NOMO-1 treated with dmso at 0.1 percent for 144 hours (cell line): ENCODE data around the gene FGF21.
"Not testable (repeated sequence)": the region's sequence is repeated elsewhere in the genome, so short reads cannot be mapped to it uniquely, and the experiment has no call there.

ENCODE experiments used
- DNase-seq: peaks from one replicate; lab custom pipeline; 2025; ENCODE audit not compliant: unreplicated experiment; lab: John Stamatoyannopoulos, UW

FGF21 gene

DNA sequence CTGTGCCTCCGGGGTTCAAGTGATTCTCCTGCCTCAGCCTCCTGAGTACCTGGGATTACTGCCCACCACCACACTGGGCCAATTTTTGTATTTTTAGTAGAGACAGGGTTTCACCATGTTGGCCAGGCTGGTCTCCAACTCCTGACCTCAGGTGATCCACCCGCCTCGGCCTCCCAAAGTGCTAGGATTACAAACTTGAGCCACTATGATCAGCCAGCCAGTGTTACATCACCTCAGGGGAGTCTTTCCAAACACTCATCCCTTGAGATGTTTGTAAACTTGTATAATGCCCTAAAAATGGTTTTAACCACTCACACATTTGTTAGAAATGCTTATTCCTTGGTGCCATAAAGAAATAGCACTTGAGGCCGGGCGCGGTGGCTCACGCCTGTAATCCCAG, 31.1 kb downstream of the FGF21 start:
- not testable (repeated sequence) for DNase-seq

- DNase-seq = not testable (repeated sequence)
Observed at GRCh38 chr19:48787331-48787730, 32.0 kb downstream of the FGF21 start.

- DNase-seq = no peak
Observed at GRCh38 chr19:48793271-48793670, 37.9 kb downstream of the FGF21 start.

DNA sequence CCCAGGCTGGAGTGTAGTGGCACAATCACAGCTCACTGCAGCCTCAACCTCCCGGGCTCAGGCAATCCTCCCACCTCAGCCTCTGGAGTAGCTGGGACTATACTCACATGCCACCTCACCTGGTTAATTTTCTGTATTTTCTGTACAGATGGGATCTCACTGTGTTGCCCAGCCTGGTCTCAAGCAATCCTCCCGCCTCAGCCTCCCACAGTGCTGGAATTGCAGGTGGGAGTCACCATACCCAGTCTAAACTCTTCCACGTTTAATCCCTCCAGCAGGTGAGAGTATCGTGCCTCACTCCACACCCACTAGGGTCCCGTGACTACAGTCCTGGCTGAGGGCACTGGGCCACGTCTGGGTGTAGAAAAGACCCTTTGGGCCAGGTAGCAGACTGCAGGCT, 39.0 kb downstream of the FGF21 start:
- DNase-seq = no peak

- DNase-seq = peak; percentile 75
Observed at GRCh38 chr19:48795055-48795684, 39.8 kb downstream of the FGF21 start.

GRCh38 chr19:48795685-48796070, 40.4 kb downstream of the FGF21 start:
- no peak for DNase-seq

GRCh38 chr19:48796298-48797083, 41.2 kb downstream of the FGF21 start:
- DNase-seq = no peak

- no peak for DNase-seq
Observed at GRCh38 chr19:48797103-48797502, 41.8 kb downstream of the FGF21 start.

- DNase-seq = no peak
Observed at GRCh38 chr19:48798937-48799336, 43.6 kb downstream of the FGF21 start.

GRCh38 chr19:48799358-48800300, 44.3 kb downstream of the FGF21 start:
- no peak for DNase-seq

DNA sequence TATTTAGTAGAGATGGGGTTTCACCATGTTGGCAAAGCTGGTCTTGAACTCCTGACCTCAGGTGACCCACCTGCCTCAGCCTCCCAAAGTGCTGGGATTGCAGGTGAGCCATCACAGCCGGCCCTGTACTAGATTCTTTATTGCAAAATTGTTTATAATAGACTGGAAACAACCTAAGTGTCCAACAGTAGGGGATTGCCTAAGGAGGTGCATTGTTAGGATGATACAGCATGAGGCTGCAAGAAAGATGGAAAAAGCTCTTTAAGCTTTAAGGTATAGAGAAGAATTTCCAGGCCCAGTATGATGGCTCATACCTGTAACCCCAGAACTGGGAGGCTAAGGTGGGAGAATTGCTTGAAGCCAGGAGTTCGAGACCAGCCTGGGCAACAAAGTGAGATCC, 47.3 kb downstream of the FGF21 start:
- no peak for DNase-seq

DNA sequence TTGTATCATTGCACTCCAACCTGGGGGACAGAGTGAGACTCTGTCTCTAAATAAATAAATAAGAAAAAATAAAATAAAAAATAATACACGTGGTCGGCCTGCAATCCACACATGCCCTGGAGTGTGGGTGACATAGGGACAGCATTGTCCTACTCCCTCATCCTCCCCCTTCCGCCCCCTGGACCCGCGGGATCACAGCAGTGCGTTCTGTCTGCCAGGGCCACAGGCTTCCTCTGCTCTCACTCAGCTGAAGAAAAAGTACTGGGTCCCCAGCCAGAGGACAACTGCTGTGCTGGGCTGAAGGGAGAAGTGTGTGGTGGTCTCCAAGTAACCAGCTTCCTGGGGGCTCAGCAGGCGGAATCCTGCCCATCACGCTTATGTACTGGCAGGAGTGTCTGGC, 49.2 kb downstream of the FGF21 start:
- no peak for DNase-seq

DNA sequence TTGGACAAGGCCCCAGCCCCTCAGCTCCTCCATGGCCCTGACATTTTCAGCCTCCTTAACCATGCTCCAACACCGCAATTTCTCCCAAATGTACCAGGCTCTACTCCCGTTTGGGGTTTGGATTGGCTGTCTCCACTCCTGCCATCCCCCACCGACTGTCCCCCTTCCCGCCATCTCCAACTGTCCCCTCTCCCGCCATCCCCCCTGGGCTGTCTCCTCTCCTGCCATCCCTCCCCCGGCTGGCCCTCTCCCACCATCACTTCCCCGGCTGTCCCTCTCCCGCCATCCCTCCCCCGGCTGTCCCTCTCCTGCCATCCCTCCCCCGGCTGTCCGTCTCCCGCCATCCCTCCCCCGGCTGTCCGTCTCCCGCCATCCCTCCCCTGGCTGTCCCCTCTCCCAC, 50.1 kb downstream of the FGF21 start:
- no peak for DNase-seq

DNA sequence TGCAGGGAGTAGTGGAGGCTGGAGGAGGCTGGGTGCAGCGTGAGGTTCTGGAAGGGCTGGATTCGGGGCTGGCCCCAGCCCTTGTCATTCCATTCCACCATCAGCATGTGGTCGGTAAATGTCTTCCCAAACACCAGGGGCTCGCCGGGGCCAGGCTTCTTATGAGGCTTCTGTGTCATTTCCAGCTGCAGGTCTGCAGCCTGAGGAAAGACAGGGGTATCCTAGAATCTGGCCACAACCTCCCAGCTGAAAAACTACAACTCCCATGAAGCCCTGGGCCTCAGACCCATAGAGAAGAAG, 51.1 kb downstream of the FGF21 start:
- DNase-seq = no peak

DNA sequence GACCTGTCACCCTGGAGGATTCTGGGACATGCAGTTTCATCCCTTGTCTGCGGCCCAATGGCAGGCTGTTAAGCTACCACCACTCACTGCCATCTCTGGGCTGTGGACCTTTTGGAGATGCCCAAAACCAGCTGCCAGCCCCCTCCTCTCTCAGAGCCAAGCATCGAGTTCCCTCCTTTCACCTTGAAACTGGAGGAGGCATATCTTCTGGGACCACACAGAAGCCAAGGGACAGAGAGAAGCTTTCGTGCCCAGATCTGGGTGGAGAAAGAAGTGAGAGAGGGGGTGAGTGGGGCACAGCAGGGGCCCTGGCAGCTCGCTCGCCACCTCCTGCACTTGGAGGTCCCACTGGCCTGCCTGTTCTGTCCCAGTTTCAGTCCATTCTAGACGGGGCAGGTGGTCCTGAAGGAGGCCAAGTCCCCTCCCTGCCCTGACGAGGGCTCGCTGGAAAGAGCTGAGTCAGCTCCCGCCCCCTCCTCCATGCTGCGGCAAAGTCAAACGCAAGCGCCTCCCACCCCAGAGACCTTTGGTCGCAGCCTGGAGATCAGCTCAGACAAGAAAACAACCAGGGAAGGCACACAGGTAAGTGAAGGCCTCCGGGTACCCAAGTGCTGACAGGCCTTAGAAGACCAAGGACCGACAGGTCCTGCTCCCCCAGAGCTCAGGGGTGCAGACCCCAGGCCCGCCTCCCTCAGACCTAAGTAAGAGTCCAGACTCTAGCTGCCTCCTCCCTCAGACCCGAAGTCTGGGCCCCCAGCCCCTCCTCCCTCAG, 51.7 kb downstream of the FGF21 start:
- DNase-seq = no peak

GRCh38 chr19:48807590-48808308, 52.4 kb downstream of the FGF21 start:
- no peak for DNase-seq
